Large intestine (tissue), 12 donors: ENCODE measurements around the gene CD34. TPM values are rescaled to one million over a fixed set of nuclear protein-coding genes. Genes with fewer than 3 reads are reported as not detected.

Experiments used
- DNase-seq, 2 donors: peaks; one replicate each; pipeline versions ENCODE4 v3.0.0 to v3.0.0-alpha.2; 2013
- H3K27ac ChIP-seq: one replicate; pipeline ENCODE4 v1.5.1; 2013; ENCODE audit warnings: low read length
- H3K27me3 ChIP-seq: 2 replicates; pipeline ENCODE4 v1.6.1; 2013; ENCODE audit warnings: low read length; ENCODE audit not compliant: control insufficient read depth, insufficient read depth
- H3K36me3 ChIP-seq: 2 replicates; pipeline ENCODE4 v1.6.1; 2013; ENCODE audit warnings: low read length; ENCODE audit not compliant: control insufficient read depth, insufficient read depth
- H3K4me1 ChIP-seq: one replicate; pipeline ENCODE4 v1.6.1; 2013; ENCODE audit warnings: low read length; ENCODE audit not compliant: control insufficient read depth, insufficient read depth
- H3K4me3 ChIP-seq: one replicate; pipeline ENCODE4 v1.5.1; 2013; ENCODE audit warnings: low read length
- H3K9me3 ChIP-seq: one replicate; pipeline ENCODE4 v1.6.1; 2013; ENCODE audit warnings: mild to moderate bottlenecking, low read depth, low read length, moderate library complexity; ENCODE audit not compliant: control insufficient read depth
- WGBS: methylation state at CpG from one replicate; pipeline ENCODE4 v1.1.5; 2013; ENCODE audit warnings: low lambda C conversion rate; ENCODE audit not compliant: insufficient coverage; 5-methylcytosine and 5-hydroxymethylcytosine counted together
- long read RNA-seq, 11 donors: transcript quantifications; one replicate each; lab custom pipeline, GENCODE V29; 2026
- polyA plus RNA-seq: library from polyadenylated mRNA; unstranded; fragments of 120-200 nt; gene quantifications from one replicate; pipeline ENCODE4 v1.2.1, GENCODE V29; 2013

Gene CD34
- 33.1 TPM for polyA plus RNA-seq
- long read RNA-seq, donor 1, full-length matches to known transcripts = 5 of 10 reads
- long read RNA-seq, donor 1, partial matches to known transcripts = 5 of 10 reads
- long read RNA-seq, donor 1, other reads (novel, unspliced or antisense) = 0 of 10 reads
- long read RNA-seq, donor 2, full-length matches to known transcripts = 4 of 34 reads
- long read RNA-seq, donor 2, partial matches to known transcripts = 30 of 34 reads
- long read RNA-seq, donor 2, other reads (novel, unspliced or antisense) = 0 of 34 reads
- long read RNA-seq, donor 3 = 0 reads
- long read RNA-seq, donor 4 = 0 reads
- long read RNA-seq, donor 5, full-length matches to known transcripts = 10 of 20 reads
- long read RNA-seq, donor 5, partial matches to known transcripts = 10 of 20 reads
- long read RNA-seq, donor 5, other reads (novel, unspliced or antisense) = 0 of 20 reads
- long read RNA-seq, donor 6, full-length matches to known transcripts = 5 of 12 reads
- long read RNA-seq, donor 6, partial matches to known transcripts = 7 of 12 reads
- long read RNA-seq, donor 6, other reads (novel, unspliced or antisense) = 0 of 12 reads
- long read RNA-seq, donor 7, full-length matches to known transcripts = 5 of 24 reads
- long read RNA-seq, donor 7, partial matches to known transcripts = 19 of 24 reads
- long read RNA-seq, donor 7, other reads (novel, unspliced or antisense) = 0 of 24 reads
- long read RNA-seq, donor 8, full-length matches to known transcripts = 11 of 44 reads
- long read RNA-seq, donor 8, partial matches to known transcripts = 33 of 44 reads
- long read RNA-seq, donor 8, other reads (novel, unspliced or antisense) = 0 of 44 reads
- long read RNA-seq, donor 9, full-length matches to known transcripts = 3 of 12 reads
- long read RNA-seq, donor 9, partial matches to known transcripts = 9 of 12 reads
- long read RNA-seq, donor 9, other reads (novel, unspliced or antisense) = 0 of 12 reads
- long read RNA-seq, donor 10, full-length matches to known transcripts = 5 of 25 reads
- long read RNA-seq, donor 10, partial matches to known transcripts = 20 of 25 reads
- long read RNA-seq, donor 10, other reads (novel, unspliced or antisense) = 0 of 25 reads
- long read RNA-seq, donor 11, full-length matches to known transcripts = 2 of 10 reads
- long read RNA-seq, donor 11, partial matches to known transcripts = 8 of 10 reads
- long read RNA-seq, donor 11, other reads (novel, unspliced or antisense) = 0 of 10 reads

DNA sequence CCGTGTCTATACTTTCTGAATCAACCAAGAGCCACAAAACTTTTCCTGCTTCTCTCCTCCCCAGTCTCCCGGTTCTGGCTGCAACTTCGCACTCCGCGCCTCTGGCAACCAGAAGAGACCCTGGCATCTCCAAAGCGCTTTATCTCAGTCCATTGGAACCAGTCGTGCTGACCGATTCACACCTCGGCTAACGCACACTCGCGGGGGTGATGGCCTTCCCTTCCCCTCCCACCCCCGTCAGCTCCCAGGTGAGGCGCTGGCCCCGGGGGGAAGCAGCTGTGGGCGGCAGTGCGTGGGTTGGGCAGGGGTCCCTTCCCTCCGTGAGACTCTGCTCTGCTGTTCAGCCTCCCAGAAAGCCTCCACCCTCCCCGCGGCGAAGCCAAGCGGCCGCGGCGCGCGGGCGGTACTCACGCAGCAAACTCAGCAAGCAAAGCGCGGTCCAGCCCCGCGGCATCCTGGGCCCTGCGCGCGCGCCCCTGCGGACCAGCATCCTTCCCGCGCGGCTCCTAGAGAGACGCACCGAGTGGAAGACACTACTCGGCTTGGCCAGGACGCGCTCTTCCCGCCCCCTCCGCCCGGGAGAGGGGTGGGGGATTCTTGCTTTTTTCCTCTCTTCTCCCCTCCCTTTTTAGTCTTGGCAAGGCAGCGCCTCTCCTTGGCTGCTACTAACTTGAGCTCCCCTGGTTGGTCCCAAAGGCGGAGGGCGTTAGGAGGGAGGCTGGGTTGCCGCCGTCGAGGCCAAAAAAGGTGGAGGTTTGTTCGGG lies at the start of gene CD34:
Gene CD34, minus strand, starts transcription at position 535 of the 764 bp plus-strand sequence. Its CDS starts 45 bp downstream, at position 490.
- Histone ChIP-seq H3K36me3 (no peaks in the 10 kb centered on the region), H3K9me3 (no peaks in the 10 kb centered on the region), H3K4me3 (peak within 1 kb of the TSS; percentile 40), H3K27me3 (peaks cover 41% of the 10 kb centered on the region), H3K27ac (no peak within 1 kb of the TSS), H3K4me1 (no peaks in the 10 kb centered on the region)
- WGBS = no CpG with 5 or more reads among the region's 56 CpGs
- DNase-seq = peak in 1 of 2 donors; percentile 41

DNA sequence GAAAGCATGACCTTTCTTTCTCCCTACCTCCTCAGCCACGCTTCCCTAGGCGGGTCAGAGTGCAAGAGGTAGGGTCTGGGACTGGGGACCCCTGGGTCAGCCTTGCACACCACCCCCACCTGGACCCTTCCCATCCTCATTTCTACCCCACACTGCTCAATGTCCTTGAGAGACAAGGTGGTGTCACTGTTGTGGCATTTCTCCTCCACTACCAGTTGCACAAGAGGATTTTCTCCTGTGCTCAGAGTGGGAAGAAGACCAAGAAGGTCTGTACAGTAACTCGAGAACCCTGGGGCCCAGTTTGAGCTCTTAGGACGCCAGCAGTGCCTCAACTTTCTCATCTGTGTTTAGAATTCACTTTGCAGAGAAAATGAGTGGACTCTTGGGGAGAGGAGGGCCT lies 49.4 kb upstream of the CD34 start:
- no peaks in the 10 kb centered on the region for H3K36me3 ChIP-seq
- H3K4me1 ChIP-seq = peaks cover 11% of the 10 kb centered on the region
- WGBS = no CpG with 5 or more reads among the region's 4 CpGs
- DNase-seq = no peak
- no peak overlapping the region for H3K4me3 ChIP-seq
- H3K27me3 ChIP-seq = peaks cover 60% of the 10 kb centered on the region
- H3K9me3 ChIP-seq = peaks cover 10% of the 10 kb centered on the region
- no peak overlapping the region for H3K27ac ChIP-seq

- DNase-seq = no peak
- peaks cover 62% of the 10 kb centered on the region for H3K27me3 ChIP-seq
- WGBS = no CpG with 5 or more reads among the region's 5 CpGs
- H3K36me3 ChIP-seq = no peaks in the 10 kb centered on the region
- peaks cover 10% of the 10 kb centered on the region for H3K9me3 ChIP-seq
- H3K4me1 ChIP-seq = peaks cover 11% of the 10 kb centered on the region
- H3K4me3 ChIP-seq = no peak overlapping the region
- H3K27ac ChIP-seq = no peak overlapping the region
Observed at GRCh38 chr1:207959910-207960309, 49.0 kb upstream of the CD34 start.

- H3K36me3 ChIP-seq = no peaks in the 10 kb centered on the region
- H3K27ac ChIP-seq = no peak overlapping the region
- H3K9me3 ChIP-seq = peaks cover 10% of the 10 kb centered on the region
- peaks cover 60% of the 10 kb centered on the region for H3K27me3 ChIP-seq
- peak; percentile 37 to 42 for DNase-seq
- peak overlapping the region; percentile 33 for H3K4me3 ChIP-seq
- WGBS = no CpG with 5 or more reads among the region's 76 CpGs
- peaks cover 11% of the 10 kb centered on the region for H3K4me1 ChIP-seq
Observed at GRCh38 chr1:207959141-207959825, 48.4 kb upstream of the CD34 start.

DNA sequence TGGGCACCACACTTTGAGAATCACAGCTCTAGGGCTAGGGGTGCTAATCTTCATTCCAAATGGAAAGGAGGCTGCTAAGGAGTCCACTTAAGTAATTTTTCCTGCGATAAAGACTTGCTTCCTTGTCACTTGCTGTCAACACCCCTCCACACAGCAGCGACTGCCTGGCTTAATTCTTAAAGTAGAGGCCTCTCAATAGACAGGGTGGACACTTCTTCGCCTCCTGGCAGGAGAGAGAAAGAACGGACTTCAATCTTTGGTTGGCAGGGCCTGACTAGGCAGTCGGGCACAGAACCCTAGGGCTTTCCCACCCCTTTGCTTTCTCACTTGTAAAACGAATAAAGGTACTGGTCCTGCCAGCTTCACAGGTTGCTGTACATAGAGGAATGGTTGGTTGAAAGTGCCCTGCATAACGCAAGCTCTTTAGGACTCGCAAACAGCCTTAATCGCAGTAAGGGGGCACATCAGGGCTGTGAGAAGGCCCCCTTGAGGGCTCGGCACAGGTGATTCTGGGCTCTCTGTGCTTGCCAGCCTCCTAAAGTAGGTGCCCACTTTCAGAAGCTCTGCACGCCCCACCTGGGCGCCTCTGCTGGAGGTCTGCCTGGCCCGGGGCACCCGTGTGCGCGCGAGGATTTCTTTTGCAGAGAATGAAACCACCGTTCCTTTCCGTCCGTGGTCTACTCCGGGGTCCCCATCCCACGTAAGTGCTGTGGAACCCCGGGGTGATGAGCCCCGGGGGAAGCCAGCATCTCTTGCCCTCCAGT lies 47.6 kb upstream of the CD34 start:
- DNase-seq = no peak
- Histone ChIP-seq H3K9me3 (peaks cover 7% of the 10 kb centered on the region), H3K4me3 (peak overlapping the region; percentile 33), H3K27me3 (peaks cover 63% of the 10 kb centered on the region), H3K36me3 (no peaks in the 10 kb centered on the region), H3K27ac (no peak overlapping the region), H3K4me1 (peaks cover 6% of the 10 kb centered on the region)
- WGBS = no CpG with 5 or more reads among the region's 24 CpGs

DNA sequence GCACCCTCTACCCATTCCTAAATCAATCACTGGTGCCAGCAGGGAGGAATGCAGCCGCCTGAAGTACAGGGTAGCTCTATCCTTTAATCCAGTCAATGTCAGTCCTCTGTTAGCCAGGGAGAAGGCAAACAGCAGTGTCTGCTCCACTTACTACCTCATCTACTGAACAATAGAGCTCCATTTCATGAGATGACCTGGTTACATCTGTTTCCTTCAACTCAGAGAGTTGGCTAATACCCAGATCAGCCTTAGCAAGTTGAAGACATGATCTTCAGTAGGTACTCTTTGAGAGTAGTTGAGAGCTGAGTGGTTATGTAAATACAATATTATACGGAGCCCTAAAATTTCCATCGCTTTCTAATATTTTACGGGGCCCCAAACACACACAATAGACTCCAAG lies 46.1 kb upstream of the CD34 start:
- H3K27me3 ChIP-seq = peaks cover 69% of the 10 kb centered on the region
- H3K9me3 ChIP-seq = peaks cover 7% of the 10 kb centered on the region
- WGBS = 83% methylated on average over 1 of the region's 4 CpGs
- DNase-seq = no peak
- H3K4me1 ChIP-seq = no peaks in the 10 kb centered on the region
- no peak overlapping the region for H3K4me3 ChIP-seq
- H3K27ac ChIP-seq = no peak overlapping the region
- no peaks in the 10 kb centered on the region for H3K36me3 ChIP-seq

DNA sequence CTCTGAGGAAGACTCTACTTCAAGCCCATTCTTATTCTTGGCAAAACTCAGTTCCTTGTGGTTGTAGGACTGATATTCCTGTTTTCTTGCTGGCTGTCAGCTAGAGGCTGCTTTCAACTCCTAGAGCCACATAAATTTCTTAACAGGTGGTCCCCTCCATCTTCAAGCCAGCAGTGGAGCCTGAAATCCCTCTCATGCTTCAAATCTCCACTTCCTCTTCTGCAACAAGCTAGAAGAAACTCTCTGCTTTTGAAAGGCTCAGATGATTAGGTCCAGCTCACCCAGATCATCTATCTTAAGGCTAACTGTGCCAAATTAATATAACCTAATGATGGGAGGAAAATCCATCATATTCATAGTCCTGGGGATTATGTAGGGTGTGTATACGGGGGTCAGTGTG lies 43.2 kb upstream of the CD34 start:
- no peak overlapping the region for H3K4me3 ChIP-seq
- H3K9me3 ChIP-seq = peaks cover 6% of the 10 kb centered on the region
- no CpG with 5 or more reads among the region's 1 CpG for WGBS
- H3K27me3 ChIP-seq = peaks cover 59% of the 10 kb centered on the region
- no peak overlapping the region for H3K27ac ChIP-seq
- DNase-seq = no peak
- H3K36me3 ChIP-seq = no peaks in the 10 kb centered on the region
- H3K4me1 ChIP-seq = no peaks in the 10 kb centered on the region

DNA sequence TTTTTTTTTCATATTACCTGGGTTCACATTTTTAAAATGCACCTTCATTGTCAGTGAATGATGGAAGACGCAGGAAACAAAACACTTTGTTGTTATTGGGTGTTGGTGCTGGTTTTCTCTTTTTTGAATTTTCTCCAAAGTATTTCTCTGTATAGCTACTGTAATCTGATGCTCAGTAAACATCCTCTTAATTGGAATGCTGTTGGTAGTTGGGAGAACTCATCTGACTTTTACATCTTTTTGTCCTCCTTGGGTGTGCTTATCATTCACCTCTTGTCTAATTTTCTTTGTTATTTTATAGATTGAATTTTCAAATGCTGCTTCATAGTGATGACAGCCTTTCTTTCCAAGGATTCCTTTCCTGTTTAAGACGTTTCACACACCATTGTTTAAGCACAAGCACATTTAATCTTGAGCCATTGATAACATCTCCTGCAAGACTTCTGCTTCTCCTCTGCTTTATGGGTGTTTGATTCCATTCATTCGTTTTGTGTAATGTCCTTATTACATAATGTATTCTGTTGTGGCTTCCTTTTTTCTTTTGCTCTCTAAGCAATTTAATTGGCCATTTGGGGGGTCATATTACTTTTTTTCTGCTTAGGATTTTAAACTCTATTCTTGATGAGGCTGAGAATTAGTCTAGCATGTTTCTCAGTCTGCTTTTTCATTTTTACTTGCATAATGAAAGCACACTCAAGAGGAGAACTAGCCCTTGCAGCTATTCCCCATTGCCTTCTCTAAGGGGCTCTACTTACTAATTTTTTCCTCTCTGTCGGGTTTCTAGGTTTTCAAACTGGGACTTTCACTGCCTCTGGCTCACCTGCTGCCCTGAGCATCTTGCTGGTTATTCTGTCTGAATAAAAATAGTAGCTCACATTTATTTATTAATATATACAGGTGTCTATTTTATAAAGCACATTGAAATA lies 42.0 kb upstream of the CD34 start:
- H3K36me3 ChIP-seq = no peaks in the 10 kb centered on the region
- H3K4me1 ChIP-seq = no peaks in the 10 kb centered on the region
- no peak overlapping the region for H3K27ac ChIP-seq
- H3K4me3 ChIP-seq = no peak overlapping the region
- peaks cover 47% of the 10 kb centered on the region for H3K27me3 ChIP-seq
- 50% methylated on average over 2 of the region's 4 CpGs for WGBS
- H3K9me3 ChIP-seq = no peaks in the 10 kb centered on the region
- DNase-seq = no peak
